K562 treated with DMSO at 1 percent for 48 hours (cell line): Measurements from ENCODE around the gene ITPRID1. TPM values are rescaled to one million over a fixed set of nuclear protein-coding genes. Genes with fewer than 3 reads are reported as not detected.

Source experiments
- total RNA-seq: library from RNA; unstranded; fragments of 300-600 nt; gene quantifications from 2 replicates; pipeline ENCODE4 v1.2.3, GENCODE V29; 2022; ENCODE audit warnings: low replicate concordance; ENCODE audit errors: extremely low read depth

Gene ITPRID1
- not detected in 2 replicates for total RNA-seq

GRCh38 chr7:31513790-31514189, at the start of gene ITPRID1:
Gene ITPRID1, plus strand, starts transcription at chr7:31514090. Its CDS starts 38,935 bp downstream, at chr7:31553025.

GRCh38 chr7:31687024-31687748, 173.3 kb downstream of the ITPRID1 start, which contains the start of gene PPP1R17:
Gene PPP1R17, plus strand, starts transcription at chr7:31687215. Its CDS starts 5,227 bp downstream, at chr7:31692442.

Other genes starting within 250 kb of the ITPRID1 start
- gene NEUROD6, start 173.4 kb upstream of the ITPRID1 start, total RNA-seq = not detected in 2 replicates
- gene PPP1R17, start 173.1 kb downstream of the ITPRID1 start, total RNA-seq = not detected in 2 replicates